ENCODE measurements around the gene HIVEP1. TPM values are rescaled to one million over a fixed set of nuclear protein-coding genes. Genes with fewer than 3 reads are reported as not detected.

HIVEP1 gene
- polyA plus RNA-seq, 1 of the 3 experiments (the other 2 are of a cell fraction): 7.7 TPM

GRCh38 chr6:11983306-11983705 lies 28.8 kb upstream of the HIVEP1 start:
- WGBS (ENCODE audit: low lambda C conversion rate): 87% methylated on average over 5 of the region's 5 CpGs
- no peak overlapping the region for H2AFZ ChIP-seq (ENCODE audit: low read depth)
- CTCF ChIA-PET: no interaction called here

More at GRCh38 chr6:11983306-11983705, 28.8 kb upstream of the HIVEP1 start:
- H3K9me3 ChIP-seq: no peaks in the 10 kb centered on the region
- no peak for DNase-seq
- no peaks in the 10 kb centered on the region for H3K27me3 ChIP-seq (ENCODE audit: insufficient read depth)
- POLR2A ChIA-PET: no interaction called here
- no peaks in the 10 kb centered on the region for H3F3A ChIP-seq (replicated peaks; ENCODE audit: insufficient read depth)
- no peaks in the 10 kb centered on the region; a peak in 1 of 4 replicates for H3K4me1 ChIP-seq (ENCODE audit: control insufficient read depth in 1 of 2, insufficient read depth in 2 of 2, low read depth in 1 of 2, low read length in 1 of 2)
- no peaks in the 10 kb centered on the region for H3K36me3 ChIP-seq (replicated peaks in 1 of 2; ENCODE audit: control insufficient read depth in 1 of 2, insufficient read depth in 2 of 2, low read length in 1 of 2)
- no peaks in the 10 kb centered on the region for H4K20me1 ChIP-seq (ENCODE audit: insufficient read depth)
- no peak overlapping the region for H3K4me2 ChIP-seq
- H3K9ac ChIP-seq: no peak overlapping the region
- H3K27ac ChIP-seq (ENCODE audit: low read depth in 2 of 2, low read length in 1 of 2): no peak overlapping the region
- H3K4me3 ChIP-seq (ENCODE audit: low read depth in 2 of 2, low read length in 1 of 2): no peak overlapping the region
- H3K79me2 ChIP-seq (ENCODE audit: insufficient read depth): no peaks in the 10 kb centered on the region
- H3K9me2 ChIP-seq: no peaks in the 10 kb centered on the region
- TF ChIP-seq TEAD4 (IDR thresholded peaks at IDR 0.05; ENCODE audit: borderline replicate concordance, insufficient read depth) (no peak), NRF1 (IDR thresholded peaks at IDR 0.05; ENCODE audit: low read depth, low read length) (no peak), RCOR1 (IDR thresholded peaks at IDR 0.05; ENCODE audit: low read length) (no peak), FOXM1 (IDR thresholded peaks at IDR 0.05; ENCODE audit: low read depth) (no peak), USF1 (IDR thresholded peaks at IDR 0.05; ENCODE audit: borderline replicate concordance, low read depth) (no peak), MXI1 (IDR thresholded peaks at IDR 0.05; ENCODE audit: low read depth, low read length) (no peak), USF2 (IDR thresholded peaks at IDR 0.05; ENCODE audit: borderline replicate concordance, low read depth, low read length) (no peak), IRF3 (IDR thresholded peaks at IDR 0.05; ENCODE audit: low read depth, low read length) (no peak), JUND (IDR thresholded peaks at IDR 0.05) (no peak), REST (IDR thresholded peaks at IDR 0.05; ENCODE audit: low read depth, low read length) (no peak), GABPA (IDR thresholded peaks at IDR 0.05; ENCODE audit: low read depth) (no peak), SIN3A (IDR thresholded peaks at IDR 0.05; ENCODE audit: borderline replicate concordance, low read depth, low read length) (no peak), CHD2 (IDR thresholded peaks at IDR 0.05; ENCODE audit: low read length, partially characterized antibody) (no peak), PBX3 (IDR thresholded peaks at IDR 0.05) (no peak), EP300 (IDR thresholded peaks at IDR 0.05; ENCODE audit: borderline replicate concordance in 1 of 2, low read depth in 1 of 2, low read length in 1 of 2) (no peak), POLR2AphosphoS5 (IDR thresholded peaks at IDR 0.05; ENCODE audit: low read depth, low read length) (no peak), RFX5 (IDR thresholded peaks at IDR 0.05; ENCODE audit: low read length) (no peak), MEF2A (IDR thresholded peaks at IDR 0.05; ENCODE audit: borderline replicate concordance, low read depth) (no peak), EZH2phosphoT487 (IDR thresholded peaks at IDR 0.05; ENCODE audit: borderline replicate concordance, low read depth) (no peak), YY1 (IDR thresholded peaks at IDR 0.05; ENCODE audit: low read depth) (no peak)

All from SK-N-SH (cell line).